ENCODE data around the gene MDN1.
"Not testable (repeated sequence)": the region's sequence is repeated elsewhere in the genome, so short reads cannot be mapped to it uniquely, and the experiment has no call there.

Gene MDN1

DNA sequence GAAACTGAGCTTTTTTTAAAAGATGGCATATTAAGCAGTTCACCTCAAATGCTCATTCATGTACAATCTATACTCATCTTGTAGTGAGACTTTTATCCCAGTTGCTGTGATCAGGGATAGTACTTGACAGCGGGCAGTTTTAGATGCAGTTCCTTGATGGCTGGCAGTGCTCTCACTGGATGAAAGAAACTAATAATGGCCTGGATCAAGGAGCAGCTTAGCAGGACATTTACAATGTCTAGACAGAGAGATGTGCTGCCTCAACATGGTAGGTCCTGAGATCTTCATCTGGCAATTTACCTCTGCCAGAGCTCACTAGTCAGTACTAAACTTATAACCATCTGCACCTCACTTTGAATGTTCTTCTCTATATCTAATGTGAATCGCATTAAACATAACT lies 134.3 kb downstream of the MDN1 start:
- DNase-seq: no peak

DNA sequence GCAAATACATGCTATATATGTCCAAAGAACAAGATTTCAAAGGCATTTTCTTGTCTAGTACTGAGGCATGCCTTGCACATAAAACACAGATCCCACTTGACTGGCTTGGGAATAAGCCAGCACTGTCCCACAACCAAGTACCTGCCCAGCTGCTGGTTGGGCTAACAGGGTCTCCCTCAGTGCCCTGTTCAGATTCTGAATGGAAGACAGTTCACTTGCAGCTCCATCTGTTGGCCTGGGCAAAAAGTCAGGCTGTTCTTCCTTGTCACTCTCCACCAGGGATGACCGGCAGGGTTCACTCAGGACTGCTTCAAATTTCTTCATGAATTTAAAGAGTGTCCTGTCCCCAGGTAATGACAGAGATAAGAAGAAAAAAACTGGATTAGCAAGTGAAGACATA lies 136.6 kb downstream of the MDN1 start:
- no peak for DNase-seq

DNA sequence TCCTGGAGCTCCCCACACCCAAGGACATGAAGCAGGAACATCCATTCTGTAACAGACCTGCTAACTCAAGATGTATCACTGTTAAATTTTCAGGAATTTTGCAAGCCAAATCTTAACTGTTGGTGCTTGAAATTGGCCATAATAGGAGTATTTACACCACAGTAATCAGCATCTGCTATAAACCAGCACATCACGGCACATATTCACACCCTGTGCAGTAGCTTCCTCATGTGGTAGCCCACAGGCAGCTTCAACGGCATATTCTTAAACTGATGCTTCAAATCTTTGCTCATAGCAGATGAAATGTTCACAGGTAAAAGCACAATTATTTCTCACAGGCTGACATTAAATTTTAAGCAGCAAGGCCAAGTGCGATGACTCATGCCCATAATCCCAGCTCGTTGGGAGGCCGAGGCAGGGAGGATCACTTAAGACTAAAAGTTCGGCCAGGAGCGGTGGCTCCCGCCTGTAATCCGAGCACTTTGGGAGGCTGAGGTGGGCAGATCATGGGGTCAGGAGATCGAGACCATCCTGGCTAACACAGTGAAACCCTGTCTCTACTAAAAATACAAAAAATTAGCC lies 137.5 kb downstream of the MDN1 start:
- no peak for DNase-seq

DNA sequence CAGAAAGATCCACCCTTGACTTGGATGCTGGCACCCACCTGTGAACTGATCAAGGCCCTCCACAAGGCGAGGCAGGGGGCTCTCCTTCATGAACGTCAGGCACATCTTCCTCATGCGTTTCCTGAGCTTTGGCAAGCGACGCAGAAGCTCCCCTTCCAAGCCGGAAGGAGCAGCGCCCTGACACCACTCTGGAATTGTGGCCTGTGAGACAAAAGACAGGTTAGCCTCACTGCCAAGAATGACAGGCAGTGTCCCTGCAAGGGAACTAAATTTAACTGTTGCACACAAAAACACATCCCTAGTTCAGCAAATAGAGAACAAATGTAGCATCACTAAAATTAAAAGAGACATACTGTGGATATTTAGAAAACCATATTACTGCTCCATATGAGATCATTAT lies 139.0 kb downstream of the MDN1 start:
- no peak for DNase-seq

- no peak for DNase-seq
These were observed 139.4 kb downstream of the MDN1 start for GRCh38 chr6:89680150-89680549.

GRCh38 chr6:89679215-89680120 lies 140.1 kb downstream of the MDN1 start:
- DNase-seq: no peak

- DNase-seq: no peak
These were observed 141.1 kb downstream of the MDN1 start for GRCh38 chr6:89678531-89678930.

DNA sequence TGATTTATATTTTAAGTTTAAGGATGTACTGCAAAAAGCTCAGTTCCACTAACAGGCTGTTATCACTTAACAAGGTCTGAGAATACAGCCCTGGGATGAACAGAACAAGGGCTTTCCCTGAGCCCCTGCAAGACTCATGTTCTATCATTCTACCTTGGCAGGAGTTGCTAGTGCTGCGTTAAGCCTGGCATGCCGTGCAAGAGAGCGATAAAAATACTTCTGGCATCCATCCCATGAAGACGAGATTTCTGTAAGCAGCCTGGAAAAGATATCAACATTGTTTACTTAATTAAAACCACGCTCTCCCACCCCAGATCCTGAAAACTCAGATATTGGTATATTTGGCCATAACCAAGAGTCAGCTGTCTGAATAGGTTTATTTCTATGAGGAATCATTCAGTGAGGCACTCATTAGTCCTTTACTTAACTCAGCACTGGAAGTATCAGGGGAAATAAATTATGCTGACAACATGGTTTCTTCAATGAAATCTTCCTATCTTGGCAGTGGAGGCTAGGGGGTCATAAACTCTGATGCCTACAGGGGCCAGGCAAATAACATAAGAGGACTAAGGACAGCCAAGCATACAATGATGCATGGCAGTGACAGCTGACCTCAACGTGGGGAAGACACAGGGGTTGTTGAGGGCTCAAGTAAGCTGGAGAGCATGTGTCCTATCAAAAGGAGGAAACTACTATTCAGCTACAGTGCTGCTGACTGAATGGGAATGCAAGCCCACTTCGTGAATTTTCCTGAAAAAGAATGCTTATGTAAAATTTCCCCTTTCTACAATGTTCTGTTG lies 143.4 kb downstream of the MDN1 start:
- no peak for DNase-seq

DNA sequence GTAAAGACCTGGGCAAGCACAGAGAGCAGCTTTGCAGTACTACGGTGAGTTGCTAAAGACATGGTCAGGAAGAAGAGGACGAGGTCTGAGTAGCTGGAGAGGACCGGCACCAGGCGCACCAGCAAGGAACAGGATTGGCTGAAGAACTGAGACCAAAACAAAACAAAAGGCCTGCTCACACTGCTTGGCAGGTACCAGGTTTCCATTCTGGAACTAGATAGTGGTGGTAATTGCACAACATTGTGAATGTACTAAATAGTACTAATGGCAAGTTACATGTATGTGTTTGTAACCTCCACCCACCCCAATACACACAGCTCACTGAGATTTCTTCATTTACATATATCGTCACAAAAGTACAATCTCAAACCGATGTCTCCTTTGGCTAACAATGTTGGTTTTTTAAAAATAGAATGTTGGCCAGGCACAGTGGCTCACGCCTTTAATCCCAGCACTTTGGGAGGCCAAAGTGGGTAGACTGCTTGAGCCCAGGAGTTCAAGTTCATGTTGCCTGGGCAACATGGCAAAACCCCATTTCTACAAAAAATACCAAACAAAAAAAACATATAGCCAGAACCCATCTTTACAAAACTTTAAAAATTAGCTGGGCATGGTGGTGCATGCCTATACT lies 148.5 kb downstream of the MDN1 start:
- no peak for DNase-seq

GRCh38 chr6:89669002-89669401 lies 150.6 kb downstream of the MDN1 start:
- no peak for DNase-seq

GRCh38 chr6:89667872-89668556 lies 151.6 kb downstream of the MDN1 start:
- DNase-seq: no peak

DNA sequence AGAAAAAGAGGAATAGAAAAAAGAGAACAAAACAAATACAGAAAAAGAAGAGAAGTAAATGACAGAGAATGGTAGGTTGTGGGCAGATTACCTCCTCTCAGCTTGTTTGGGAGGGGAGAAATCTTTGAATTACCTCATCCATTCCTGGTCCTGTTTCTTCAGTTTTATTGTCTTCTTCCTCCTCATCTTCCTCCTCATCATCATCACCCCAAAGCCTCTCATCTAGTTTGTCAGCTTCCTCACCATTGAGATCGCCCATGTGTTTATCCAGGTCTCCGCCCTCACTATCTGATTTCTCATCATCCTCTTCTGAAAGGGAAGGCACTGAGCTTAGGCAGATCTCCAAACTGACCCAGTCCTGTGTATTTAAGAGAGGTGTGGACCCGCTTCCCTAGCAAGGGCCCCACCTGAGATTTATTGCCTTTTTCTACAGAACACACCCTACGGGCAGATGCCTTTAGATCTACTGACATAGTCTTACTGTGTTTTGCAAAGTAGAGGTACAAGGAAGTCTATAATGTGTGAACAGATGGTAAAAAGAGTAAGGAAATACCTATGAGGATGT lies 156.9 kb downstream of the MDN1 start:
- no peak for DNase-seq

GRCh38 chr6:89661559-89661958 lies 158.0 kb downstream of the MDN1 start:
- DNase-seq: no peak

DNA sequence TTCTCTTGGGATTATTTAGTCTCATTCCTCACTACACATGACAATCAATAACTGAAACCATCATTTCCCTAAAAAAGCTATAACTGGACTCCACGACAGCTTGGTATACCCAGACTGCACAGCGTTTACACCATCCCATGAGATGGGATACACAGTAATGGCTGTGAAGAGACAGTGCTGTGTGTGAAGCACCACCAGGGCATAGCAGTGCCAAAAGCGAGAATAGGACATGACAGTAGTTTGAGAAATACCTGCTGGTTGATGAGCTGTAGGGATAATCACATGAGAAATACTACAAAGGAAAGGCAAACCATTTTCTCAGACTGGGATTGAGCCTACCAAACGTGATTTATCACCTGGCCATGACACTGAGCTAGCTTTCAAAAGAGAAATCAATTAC lies 158.6 kb downstream of the MDN1 start:
- DNase-seq: no peak

- DNase-seq: no peak
These were observed 162.0 kb downstream of the MDN1 start for GRCh38 chr6:89657445-89658158.

DNA sequence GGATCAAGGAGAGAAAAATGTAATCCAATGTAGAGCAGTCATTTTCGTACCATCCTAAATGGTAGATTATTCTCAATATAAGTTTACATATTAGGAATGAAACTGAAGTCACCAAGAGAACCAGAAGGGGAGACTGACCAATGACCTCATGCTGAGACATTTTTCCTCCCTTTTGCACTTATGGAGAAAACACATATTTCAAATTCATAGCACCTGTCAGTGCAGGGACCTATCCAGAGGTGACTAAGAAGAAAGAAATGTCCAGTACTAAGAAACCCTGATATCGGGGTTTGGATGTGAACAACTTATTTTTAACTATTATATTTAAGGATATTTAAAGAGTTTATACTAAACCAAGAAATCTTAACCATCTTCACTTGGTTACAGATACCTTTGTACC lies 164.5 kb downstream of the MDN1 start:
- DNase-seq: no peak

GRCh38 chr6:89650579-89650978 lies 169.0 kb downstream of the MDN1 start:
- no peak for DNase-seq

GRCh38 chr6:89649682-89650081 lies 169.9 kb downstream of the MDN1 start:
- no peak for DNase-seq

GRCh38 chr6:89644864-89645263 lies 174.7 kb downstream of the MDN1 start:
- DNase-seq: no peak

DNA sequence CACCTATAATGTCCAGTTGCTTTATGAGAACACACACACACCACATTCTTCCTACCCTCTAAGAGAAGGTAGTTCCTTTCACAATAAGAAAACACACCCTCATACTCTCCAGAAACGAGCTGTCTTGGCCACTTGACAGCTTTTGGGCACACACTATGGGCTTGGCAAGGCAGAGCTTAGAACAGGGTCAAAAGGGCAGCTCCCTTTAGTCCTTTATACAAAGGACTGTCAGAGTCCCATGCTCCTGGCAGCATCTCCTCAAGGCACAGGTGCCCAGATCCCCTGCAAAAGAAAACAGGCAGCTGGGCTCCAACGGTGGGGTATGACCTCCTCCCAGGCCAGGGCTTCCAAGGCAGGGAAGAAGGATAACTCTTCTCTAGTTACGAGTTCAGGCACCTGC lies 176.2 kb downstream of the MDN1 start:
- DNase-seq: no peak

- no peak for DNase-seq
These were observed 176.6 kb downstream of the MDN1 start for GRCh38 chr6:89642956-89643355.

DNA sequence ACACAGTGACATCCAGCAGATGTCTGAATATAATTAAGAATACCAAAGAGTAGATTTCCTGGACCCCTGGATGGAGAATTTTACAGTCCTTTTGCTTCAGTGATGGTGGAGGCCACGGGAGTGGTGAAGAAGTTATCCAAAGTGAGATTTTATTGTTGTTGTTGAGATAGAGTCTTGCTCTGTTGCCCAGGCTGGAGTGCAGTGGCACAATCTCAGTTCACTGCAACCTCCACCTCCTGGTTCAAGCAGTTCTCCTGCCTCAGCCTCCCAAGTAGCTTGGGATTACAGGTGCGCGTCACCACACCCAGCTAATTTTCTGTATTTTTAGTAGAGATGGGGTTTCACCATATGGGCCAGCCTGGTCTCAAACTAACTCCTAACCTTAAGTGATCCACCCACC lies 178.0 kb downstream of the MDN1 start:
- DNase-seq: not testable (repeated sequence)

Measured in CD4-positive, alpha-beta T cell treated with Interferon alpha-2 for 1 hour (primary cell).